K562 (cell line): ENCODE data around the gene ZNHIT3. TPM values are rescaled to one million over a fixed set of nuclear protein-coding genes. Genes with fewer than 3 reads are reported as not detected.
A peak's percentile ranks its signal among the peaks of the same experiment; 100 is the strongest.

Experiments
- ATAC-seq: fragments of 200-7000 bp; cut with Tn5 transposase; 3 replicates; pipeline ENCODE4 v1.9.1; 2020; ENCODE audit warnings: moderate library complexity
- BruUV-seq: library from RNA; stranded (reverse); fragments of 400-500 nt; replicated peaks from 2 replicates; lab custom pipeline; 2021; lab: Mats Ljungman, UMichigan
- CTCF ChIA-PET: fragments of 300-600 bp; formaldehyde crosslinking; extraction: SDS; loops from one replicate; lab custom pipeline; 2021; ENCODE audit warnings: low intra/inter-chr PET ratio; lab: Yijun Ruan, JAX
- POLR2A ChIA-PET: fragments of 300-600, 350-650 bp; sonication (Branson Sonifier 250); formaldehyde crosslinking; extraction: SDS; loops from one replicate; lab custom pipeline; 2021; ENCODE audit warnings: antibody characterized with exemption, inconsistent platforms; lab: Yijun Ruan, JAX
- DNase-seq, 4 experiments: peaks; one replicate each; pipeline versions ENCODE4 v3.0.0 to v3.0.0-alpha.2; 2011 to 2018; ENCODE audit warnings: low spot score in 3 of 4, mixed read lengths in 3 of 4; ENCODE audit errors: extremely low read depth in 1 of 4
- FAIRE-seq: peaks from 2 replicates; lab custom pipeline; 2011; peaks lifted over from hg19 to GRCh38; lab: Jason Lieb, UNC
- H2AFZ ChIP-seq: 2 replicates; pipeline ENCODE4 v1.6.0; 2011; ENCODE audit warnings: low read depth, low read length, control low read depth, inconsistent platforms
- H3K27ac ChIP-seq: fragments of 200-600 bp; 3 replicates; pipeline ENCODE4 v1.8.0; 2011; ENCODE audit warnings: low read depth, mild to moderate bottlenecking, control low read depth, inconsistent platforms, low read length, moderate library complexity, mixed read lengths; ENCODE audit errors: extremely low read depth
- H3K27me3 ChIP-seq, 2 experiments: fragments of 300-600 bp in 1 of 2; 2 replicates in 1 of 2; 3 replicates in 1 of 2; pipeline versions ENCODE4 v1.6.0 to v1.8.0; 2011; ENCODE audit warnings: inconsistent platforms in 2 of 2, low read length in 2 of 2, mild to moderate bottlenecking in 1 of 2, mixed read lengths in 1 of 2, moderate library complexity in 1 of 2; ENCODE audit not compliant: control insufficient read depth in 2 of 2, insufficient read depth in 2 of 2
- H3K36me3 ChIP-seq: fragments of 300-600 bp; 3 replicates; pipeline ENCODE4 v1.8.0; 2011; ENCODE audit warnings: mild to moderate bottlenecking, low read length, inconsistent platforms; ENCODE audit not compliant: control insufficient read depth, insufficient read depth
- H3K4me1 ChIP-seq, 2 experiments: fragments of 200-600 bp in 1 of 2; replicated peaks in 1 of 2; 2 replicates in 1 of 2; 3 replicates in 1 of 2; pipeline versions ENCODE4 v1.5.1 to v1.8.0; 2011; ENCODE audit warnings: inconsistent platforms in 2 of 2, low read length in 2 of 2, mild to moderate bottlenecking in 1 of 2, mixed read lengths in 1 of 2, moderate library complexity in 1 of 2; ENCODE audit not compliant: control insufficient read depth in 2 of 2, insufficient read depth in 2 of 2
- H3K4me2 ChIP-seq: 2 replicates; pipeline ENCODE4 v1.6.1; 2011; ENCODE audit warnings: low read length, control low read depth, inconsistent platforms, mixed read lengths; ENCODE audit not compliant: insufficient read depth
- H3K4me3 ChIP-seq: fragments of 200-600 bp; sonication (generic), shearing (Covaris generic); 2 replicates; pipeline ENCODE4 v1.5.1; 2016; ENCODE audit warnings: control low read depth, inconsistent platforms
- H3K79me2 ChIP-seq: fragments of 200-600 bp; 3 replicates; pipeline ENCODE4 v1.8.0; 2011; ENCODE audit warnings: low read length, inconsistent platforms; ENCODE audit not compliant: control insufficient read depth, insufficient read depth
- H3K9ac ChIP-seq, 2 experiments: 2 replicates each; pipeline versions ENCODE4 v1.6.0 to v1.6.1; 2011; ENCODE audit warnings: low read depth in 2 of 2, low read length in 2 of 2, control low read depth in 1 of 2, inconsistent platforms in 1 of 2, mild to moderate bottlenecking in 1 of 2, mixed read lengths in 1 of 2; ENCODE audit not compliant: insufficient read depth in 1 of 2
- H3K9me1 ChIP-seq: one replicate; pipeline ENCODE4 v1.6.0; 2011; ENCODE audit warnings: inconsistent platforms, mild to moderate bottlenecking, low read length, moderate library complexity; ENCODE audit not compliant: control insufficient read depth, insufficient read depth
- H3K9me3 ChIP-seq: replicated peaks from 2 replicates; pipeline ENCODE4 v1.5.1; 2011; ENCODE audit warnings: low read depth, low read length, inconsistent platforms; ENCODE audit not compliant: control insufficient read depth, insufficient read depth
- H4K20me1 ChIP-seq: replicated peaks from 2 replicates; pipeline ENCODE4 v1.6.1; 2011; ENCODE audit warnings: low read length, inconsistent platforms, mixed read lengths; ENCODE audit not compliant: control insufficient read depth, insufficient read depth
- CBX1 ChIP-seq: sonication (generic); IDR thresholded peaks from 2 replicates; pipeline ENCODE4 v1.6.1; 2016; ENCODE audit warnings: antibody characterized with exemption, low read depth, mild to moderate bottlenecking
- DDX20 ChIP-seq: fragments of 450-650 bp; IDR thresholded peaks from 2 replicates; pipeline ENCODE4 v1.6.1; 2016; ENCODE audit warnings: missing genetic modification characterization, low read depth, mild to moderate bottlenecking, missing compliant biosample characterization, moderate library complexity
- FOXA3 ChIP-seq, 2 experiments: fragments of 450-650 bp in 1 of 2; sonication (generic) in 1 of 2; formaldehyde crosslinking; IDR thresholded peaks in 1 of 2; conservative IDR thresholded peaks in 1 of 2; 2 replicates each; pipeline versions ENCODE4 v1.4.0 to v1.8.0; 2020 to 2022; ENCODE audit warnings: mild to moderate bottlenecking in 2 of 2, missing genetic modification reagents in 1 of 2
- FOXK2 ChIP-seq, 2 experiments: fragments of 450-650 bp; IDR thresholded peaks in 1 of 2; conservative IDR thresholded peaks in 1 of 2; 2 replicates each; pipeline ENCODE4 v1.6.1; 2016; ENCODE audit warnings: low read depth in 2 of 2, mild to moderate bottlenecking in 1 of 2
- HCFC1 ChIP-seq: IDR thresholded peaks from 2 replicates; pipeline ENCODE4 v1.6.1; 2012; ENCODE audit warnings: low read depth, low read length, improper control_type of control experiment
- MYC ChIP-seq, 2 experiments: fragments of 250-450 bp in 1 of 2; sonication (Bioruptor Pico) in 1 of 2; IDR thresholded peaks; 2 replicates each; pipeline versions ENCODE4 v1.5.1 to v1.6.1; 2012 to 2021; ENCODE audit warnings: low read depth in 2 of 2, borderline replicate concordance in 1 of 2, improper control_type of control experiment in 1 of 2, low read length in 1 of 2, mild to moderate bottlenecking in 1 of 2, moderate library complexity in 1 of 2
- NFRKB ChIP-seq: fragments of 450-650 bp; IDR thresholded peaks from 2 replicates; pipeline ENCODE4 v1.6.1; 2016; ENCODE audit warnings: low read depth
- NFXL1 ChIP-seq: fragments of 450-650 bp; formaldehyde crosslinking; IDR thresholded peaks from 2 replicates; pipeline ENCODE4 v1.4.0; 2021; ENCODE audit warnings: mild to moderate bottlenecking
- NONO ChIP-seq, 2 experiments: fragments of 200-400 bp in 1 of 2; fragments of 450-650 bp in 1 of 2; formaldehyde crosslinking in 1 of 2; IDR thresholded peaks; 2 replicates each; pipeline ENCODE4 v1.6.1; 2017; ENCODE audit warnings: low read depth in 2 of 2, mild to moderate bottlenecking in 2 of 2, moderate library complexity in 2 of 2, low read length in 1 of 2
- SRF ChIP-seq, 2 experiments: fragments of 250-450, 450-650 bp in 1 of 2; sonication (Bioruptor Pico) in 1 of 2; sonication (generic) in 1 of 2; formaldehyde crosslinking; IDR thresholded peaks; 2 replicates each; pipeline versions ENCODE4 v1.5.0 to v1.5.1; 2020 to 2022; ENCODE audit warnings: mild to moderate bottlenecking in 1 of 2, missing genetic modification reagents in 1 of 2
- ZNF175 ChIP-seq: fragments of 200-800 bp; sonication (Bioruptor generic); IDR thresholded peaks from 2 replicates; pipeline ENCODE4 v1.6.1; 2016; ENCODE audit warnings: low read depth, mild to moderate bottlenecking, missing genetic modification characterization, missing compliant biosample characterization
- ZNF507 ChIP-seq: conservative IDR thresholded peaks from 2 replicates; pipeline ENCODE4 v1.6.1; 2017; ENCODE audit warnings: missing genetic modification characterization, missing compliant biosample characterization
- ZNF699 ChIP-seq: fragments of 250-450 bp; sonication (Bioruptor Pico); IDR thresholded peaks from 2 replicates; pipeline ENCODE4 v1.8.0; 2021; ENCODE audit warnings: mild to moderate bottlenecking, moderate library complexity; ENCODE audit not compliant: insufficient replicate concordance
- WGBS: fragments of 100-300 bp; shearing (Covaris generic); methylation state at CpG from one replicate; pipeline ENCODE4 v1.1.6; 2016; ENCODE audit warnings: low coverage, mixed read lengths; ENCODE audit not compliant: insufficient coverage; ENCODE audit errors: missing lambda C conversion rate; 5-methylcytosine and 5-hydroxymethylcytosine counted together
- in situ Hi-C: fragments of 300-500 bp; cut with MboI; formaldehyde crosslinking; loops from 4 replicates; pipeline ENCODE4 v1.15.0; 2018; ENCODE audit warnings: inconsistent platforms, mixed read lengths
- intact Hi-C: fragments of 100-400 bp; cut with micrococcal nuclease; formaldehyde crosslinking; loops from 2 replicates; pipeline ENCODE4 v1.14.2; 2022
- polyA plus RNA-seq, 8 experiments: library from polyadenylated mRNA; depleted of rRNA in 4 of 8; stranded (reverse) in 5 of 8; unstranded in 3 of 8; fragments of >200 nt; fragmentation: Nextera tagmentation in 2 of 8; fragmentation: Illumina TruSeq in 1 of 8; extraction: Ambion mirVana in 2 of 8; extraction: Trizol in 1 of 8; gene quantifications; 2 replicates each; pipeline versions ENCODE4 v1.2.1 to v1.2.3, GENCODE V29; 2011 to 2014; ENCODE audit warnings: inconsistent platforms in 1 of 8, missing spikeins in 1 of 8
- total RNA-seq, 7 experiments: library from RNA; depleted of rRNA in 6 of 7; stranded (reverse); fragments of >200 nt in 6 of 7; fragmentation: Illumina TruSeq in 2 of 7; extraction: Trizol in 2 of 7; gene quantifications; 2 replicates each; pipeline versions ENCODE4 v1.2.1 to v1.2.3, GENCODE V29; 2011 to 2021; ENCODE audit warnings: low replicate concordance in 1 of 7
- TF ChIP-seq, protein P1 (sequence below): fragments of 250-450 bp; sonication (Bioruptor Pico); IDR thresholded peaks from 2 replicates; pipeline ENCODE4 v1.5.0; 2022; ENCODE audit warnings: mild to moderate bottlenecking
- TF ChIP-seq, protein P2 (sequence below): fragments of 250-450 bp; sonication (Bioruptor Pico); IDR thresholded peaks from 2 replicates; pipeline ENCODE4 v1.5.0; 2020; ENCODE audit warnings: mild to moderate bottlenecking, borderline replicate concordance

ZNHIT3 gene
- total and polyA plus RNA-seq, 9 of the 15 experiments (the other 6 are each of a cell fraction or from before 2014, with no cell fraction given): 45.0 to 300 (median 88.4) TPM

- peak; percentile 78 to 90 (median 78) for DNase-seq
- no peak for FAIRE-seq
- CTCF ChIA-PET: no interaction called here
- WGBS: under 1% methylated on average over 45 of the region's 48 CpGs
- H3K9ac ChIP-seq: peak overlapping the region; percentile 99 to 100
- no TSS peak for BruUV-seq
- POLR2A ChIA-PET: interaction anchor here (0.5 to 3.6 kb wide), 10 partner anchors 10 to 876 kb away, joined by 3 to 72 read pairs (median 4); partner anchors contain the start of gene GGNBP2
- H3K36me3 ChIP-seq: peaks cover 68% of the 10 kb centered on the region
- intact Hi-C loops (loop anchor here (2.0 kb wide), 2 partner anchors 57 to 67 kb away; partner anchors contain the start of genes DHRS11 and MRM1), in situ Hi-C loops (no loop called here)
- peak overlapping the region; percentile 99 for H3K4me2 ChIP-seq
- H3K4me3 ChIP-seq: peak overlapping the region; percentile 57
- H3K9me1 ChIP-seq: no peaks in the 10 kb centered on the region
- H3K4me1 ChIP-seq: peaks cover 26 to 30% of the 10 kb centered on the region in 2 experiments
- peaks cover 71% of the 10 kb centered on the region for H3K79me2 ChIP-seq
- peak; percentile 74 for ATAC-seq
- H3K9me3 ChIP-seq: no peaks in the 10 kb centered on the region
- peak overlapping the region; percentile 100 for H3K27ac ChIP-seq
- H2AFZ ChIP-seq: peak overlapping the region; percentile 95
- H4K20me1 ChIP-seq: 0 out of 2 replicates have a peak, but pooled peaks cover 4% of the 10 kb centered on the region
- no peaks in the 10 kb centered on the region for H3K27me3 ChIP-seq
- TF ChIP-seq MYC (IDR thresholded peaks at IDR 0.05; ENCODE audit: low read depth, low read length) (no peak), MYC (CRISPR knock-in tag; IDR thresholded peaks at IDR 0.05; ENCODE audit: borderline replicate concordance, low read depth) (no peak), ZNF699 (CRISPR knock-in tag) (no peak), ZNF175 (CRISPR knock-in tag) (no peak), NFRKB (peak; percentile 18; the same call in 1 of the 2 replicates), NONO (IDR thresholded peaks at IDR 0.05; ENCODE audit: low read depth in 2 of 2, low read length in 1 of 2) (0 out of 4 replicates have a peak, but pooled peaks of 1 of the 2 experiments have one; percentile 30), NFXL1 (CRISPR knock-in tag) (no peak), FOXA3 (CRISPR knock-in tag; conservative IDR thresholded peaks at IDR 0.05 in 1 of 2, IDR thresholded peaks at IDR 0.05 in 1 of 2) (no peak), ZNF507 (no peak), DDX20 (no peak), CBX1 (no peak), SRF (CRISPR knock-in tag; IDR thresholded peaks at IDR 0.05) (no peak; a peak in 1 of 4 replicates), FOXK2 (conservative IDR thresholded peaks at IDR 0.05 in 1 of 2, IDR thresholded peaks at IDR 0.05 in 1 of 2; ENCODE audit: low read depth in 2 of 2) (no peak), HCFC1 (no peak)
- TF ChIP-seq, protein P1, sequence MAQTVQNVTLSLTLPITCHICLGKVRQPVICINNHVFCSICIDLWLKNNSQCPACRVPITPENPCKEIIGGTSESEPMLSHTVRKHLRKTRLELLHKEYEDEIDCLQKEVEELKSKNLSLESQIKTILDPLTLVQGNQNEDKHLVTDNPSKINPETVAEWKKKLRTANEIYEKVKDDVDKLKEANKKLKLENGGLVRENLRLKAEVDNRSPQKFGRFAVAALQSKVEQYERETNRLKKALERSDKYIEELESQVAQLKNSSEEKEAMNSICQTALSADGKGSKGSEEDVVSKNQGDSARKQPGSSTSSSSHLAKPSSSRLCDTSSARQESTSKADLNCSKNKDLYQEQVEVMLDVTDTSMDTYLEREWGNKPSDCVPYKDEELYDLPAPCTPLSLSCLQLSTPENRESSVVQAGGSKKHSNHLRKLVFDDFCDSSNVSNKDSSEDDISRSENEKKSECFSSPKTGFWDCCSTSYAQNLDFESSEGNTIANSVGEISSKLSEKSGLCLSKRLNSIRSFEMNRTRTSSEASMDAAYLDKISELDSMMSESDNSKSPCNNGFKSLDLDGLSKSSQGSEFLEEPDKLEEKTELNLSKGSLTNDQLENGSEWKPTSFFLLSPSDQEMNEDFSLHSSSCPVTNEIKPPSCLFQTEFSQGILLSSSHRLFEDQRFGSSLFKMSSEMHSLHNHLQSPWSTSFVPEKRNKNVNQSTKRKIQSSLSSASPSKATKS (CRISPR knock-in tag): no peak
- TF ChIP-seq, protein P2, sequence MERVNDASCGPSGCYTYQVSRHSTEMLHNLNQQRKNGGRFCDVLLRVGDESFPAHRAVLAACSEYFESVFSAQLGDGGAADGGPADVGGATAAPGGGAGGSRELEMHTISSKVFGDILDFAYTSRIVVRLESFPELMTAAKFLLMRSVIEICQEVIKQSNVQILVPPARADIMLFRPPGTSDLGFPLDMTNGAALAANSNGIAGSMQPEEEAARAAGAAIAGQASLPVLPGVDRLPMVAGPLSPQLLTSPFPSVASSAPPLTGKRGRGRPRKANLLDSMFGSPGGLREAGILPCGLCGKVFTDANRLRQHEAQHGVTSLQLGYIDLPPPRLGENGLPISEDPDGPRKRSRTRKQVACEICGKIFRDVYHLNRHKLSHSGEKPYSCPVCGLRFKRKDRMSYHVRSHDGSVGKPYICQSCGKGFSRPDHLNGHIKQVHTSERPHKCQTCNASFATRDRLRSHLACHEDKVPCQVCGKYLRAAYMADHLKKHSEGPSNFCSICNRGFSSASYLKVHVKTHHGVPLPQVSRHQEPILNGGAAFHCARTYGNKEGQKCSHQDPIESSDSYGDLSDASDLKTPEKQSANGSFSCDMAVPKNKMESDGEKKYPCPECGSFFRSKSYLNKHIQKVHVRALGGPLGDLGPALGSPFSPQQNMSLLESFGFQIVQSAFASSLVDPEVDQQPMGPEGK: no peak
Observed at GRCh38 chr17:36533935-36534839, 47.7 kb downstream of the ZNHIT3 start.
